Activated naive CD4-positive, alpha-beta T cell treated with anti-CD3 and anti-CD28 coated beads, Interleukin-2, amount 50 U/mL, for 72 hours (primary cell): ENCODE results near the gene IL37. TPM values are rescaled to one million over a fixed set of nuclear protein-coding genes. Genes with fewer than 3 reads are reported as not detected.
"Not testable (repeated sequence)": the region's sequence is repeated elsewhere in the genome, so short reads cannot be mapped to it uniquely, and the experiment has no call there.

Experiments used
- ATAC-seq, 2 donors: fragments of 150-1000 bp; cut with Tn5 transposase; 2 replicates each; pipeline ENCODE4 v1.10.0; 2021; ENCODE audit warnings: mild to moderate bottlenecking in 2 of 2, moderate library complexity in 2 of 2
- DNase-seq, 2 donors: peaks; one replicate each; pipeline ENCODE4 v3.0.0; 2021 to 2022; ENCODE audit warnings: low spot score in 2 of 2
- H3K27ac Mint-ChIP-seq, 2 donors: one replicate each; pipeline ENCODE4 v1.8.0; 2022; ENCODE audit warnings: mild to moderate bottlenecking in 2 of 2, mixed read lengths in 2 of 2
- H3K36me3 Mint-ChIP-seq, 2 donors: one replicate each; pipeline ENCODE4 v1.8.0; 2022; ENCODE audit warnings: mixed read lengths in 2 of 2
- H3K9me3 Mint-ChIP-seq, 2 donors: one replicate each; pipeline ENCODE4 v1.8.0; 2022; ENCODE audit warnings: mixed read lengths in 2 of 2
- total RNA-seq, 2 donors: library from RNA; stranded (reverse); gene quantifications; one replicate each; pipeline ENCODE4 v1.2.3, GENCODE V29; 2022

IL37 gene
- total RNA-seq, 2 donors from 2014 or later = 0.32 TPM; not detected in 1

DNA sequence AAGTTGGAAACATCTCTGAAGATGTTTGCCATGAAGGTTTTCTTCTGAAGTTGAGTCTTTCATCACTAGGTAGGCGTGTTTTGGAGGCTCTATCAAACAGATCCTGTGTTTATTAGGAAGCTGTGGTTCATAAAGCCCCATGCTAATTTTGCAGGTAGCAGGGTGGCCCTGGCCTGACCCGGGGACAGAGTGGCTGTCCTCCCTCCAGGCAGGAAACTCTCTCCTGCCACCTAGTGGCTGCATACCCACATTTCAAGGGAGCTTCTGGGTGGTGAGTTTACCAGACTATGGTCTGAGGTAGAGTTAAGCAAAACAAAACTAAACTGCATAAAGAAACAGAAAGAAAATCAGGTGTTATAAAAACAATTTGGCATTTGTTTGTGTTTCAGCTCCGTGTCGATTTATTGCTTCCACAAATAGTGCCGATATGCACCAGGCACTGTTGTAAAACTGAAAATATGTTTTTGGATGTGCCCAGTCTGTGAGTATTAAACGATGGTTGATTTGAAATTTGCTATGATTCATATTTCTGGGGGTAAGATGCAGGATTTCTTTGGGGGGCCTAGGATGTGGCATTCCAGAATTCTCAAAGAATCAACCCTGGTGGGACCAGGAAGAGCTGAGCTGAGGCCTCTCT is 26.0 kb upstream of the IL37 start:
- DNase-seq (peak; percentile 69 to 82), ATAC-seq (peak; percentile 74 to 88)
- H3K27ac Mint-ChIP-seq = peak overlapping the region in 1 of 2 donors; percentile 28
- no peaks in the 10 kb centered on the region for H3K36me3 Mint-ChIP-seq
- H3K9me3 Mint-ChIP-seq = no peaks in the 10 kb centered on the region

DNA sequence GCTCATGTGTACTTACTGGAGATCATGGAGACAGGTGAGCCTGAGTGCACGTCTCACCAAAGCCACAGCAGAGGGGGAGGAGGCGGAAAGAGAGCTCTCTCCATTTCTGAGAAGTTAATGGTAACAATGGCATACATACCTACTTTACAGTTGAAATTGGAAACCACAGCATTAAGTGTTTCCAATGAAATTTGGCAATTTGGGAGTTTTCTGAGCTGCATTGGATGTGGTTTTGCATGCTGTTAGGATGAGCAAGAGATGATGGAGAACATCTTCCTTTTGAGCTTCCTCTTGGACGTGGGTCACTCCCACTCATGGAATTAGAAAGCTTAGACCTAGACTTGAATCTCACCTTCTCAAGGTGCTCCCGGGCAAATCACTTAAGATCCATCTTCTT is 25.5 kb upstream of the IL37 start:
- ATAC-seq = no peak
- H3K27ac Mint-ChIP-seq = no peak overlapping the region
- no peaks in the 10 kb centered on the region for H3K36me3 Mint-ChIP-seq
- no peaks in the 10 kb centered on the region for H3K9me3 Mint-ChIP-seq
- DNase-seq = no peak

DNA sequence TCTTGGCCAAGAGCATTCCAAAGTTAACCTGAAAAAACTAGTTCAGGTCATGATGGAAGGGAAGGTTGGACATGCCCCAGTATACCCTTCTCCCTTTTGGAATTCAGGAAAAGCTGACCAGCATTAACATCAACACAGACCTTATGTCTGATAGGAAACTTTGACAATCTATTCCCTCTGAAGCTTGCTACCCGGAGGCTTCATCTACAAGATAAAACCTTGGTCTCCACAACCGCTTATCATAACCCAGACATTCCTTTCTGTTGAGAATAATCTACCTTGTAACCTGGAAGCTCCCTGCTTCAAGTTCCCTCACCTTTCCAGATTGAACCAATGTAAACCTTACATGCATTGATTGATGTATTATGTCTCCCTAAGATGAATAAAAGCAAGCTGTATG is 24.7 kb upstream of the IL37 start:
- DNase-seq = no peak
- H3K9me3 Mint-ChIP-seq = no peaks in the 10 kb centered on the region
- H3K27ac Mint-ChIP-seq = no peak overlapping the region
- ATAC-seq = no peak
- H3K36me3 Mint-ChIP-seq = no peaks in the 10 kb centered on the region

DNA sequence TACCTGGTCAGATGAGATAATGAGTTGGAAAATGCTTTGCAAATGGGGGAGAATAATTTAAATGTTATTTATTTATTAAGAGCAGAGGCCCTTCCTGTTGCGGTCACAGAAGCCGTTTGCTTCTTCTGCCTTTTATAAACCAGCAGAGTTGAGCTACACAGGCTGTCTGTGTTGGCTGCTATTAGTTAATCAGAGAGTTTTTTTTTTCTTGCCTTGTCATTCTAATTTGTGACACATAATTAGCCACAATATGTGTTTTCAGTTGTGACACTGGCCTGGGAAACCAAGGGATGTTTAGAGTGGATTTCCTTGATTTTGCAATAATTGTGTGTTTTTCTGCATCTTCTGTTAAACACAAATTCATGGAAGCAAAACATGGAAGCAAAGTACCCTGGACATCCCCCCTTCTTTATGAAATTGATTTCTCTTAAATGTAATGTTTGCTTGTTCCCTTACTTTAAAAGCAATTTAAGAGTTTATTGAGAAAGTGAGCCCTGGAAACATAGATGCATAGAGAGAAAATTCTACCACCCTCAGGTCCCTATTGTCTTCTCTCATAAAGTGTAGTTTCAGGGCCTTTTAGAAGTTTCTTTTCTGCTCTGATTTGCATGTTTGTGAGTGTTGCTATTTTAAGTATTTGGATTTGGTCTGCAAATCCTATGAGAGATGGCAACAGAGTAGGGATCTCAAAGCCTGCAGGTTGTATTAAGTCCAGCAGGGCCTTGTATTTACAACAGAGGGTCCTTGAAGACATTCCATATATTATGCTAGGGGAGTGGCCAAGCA is 22.8 kb upstream of the IL37 start:
- Mint-ChIP-seq H3K9me3 (no peaks in the 10 kb centered on the region), H3K36me3 (no peaks in the 10 kb centered on the region), H3K27ac (no peak overlapping the region)
- ATAC-seq = no peak
- no peak for DNase-seq

DNA sequence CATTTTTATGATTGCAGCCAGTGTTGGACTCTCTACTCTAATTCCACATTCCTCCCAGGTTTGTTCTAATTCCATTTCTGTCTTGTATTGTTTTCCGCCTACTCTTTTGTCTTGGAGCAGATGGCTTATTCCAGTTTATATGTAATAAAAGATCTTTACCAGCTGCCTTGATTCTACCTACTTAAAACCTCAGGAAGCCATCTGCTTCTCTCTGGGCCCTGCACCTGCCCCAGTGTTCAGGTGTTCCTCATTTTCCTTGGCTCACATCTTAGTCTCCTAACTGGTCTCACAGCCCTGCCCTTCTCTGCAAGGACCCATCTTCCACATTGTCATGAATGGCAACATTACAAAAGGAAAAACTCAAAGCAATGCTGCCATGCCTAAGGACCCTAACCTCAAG is 21.0 kb upstream of the IL37 start:
- DNase-seq (no peak), ATAC-seq (no peak)
- no peaks in the 10 kb centered on the region for H3K9me3 Mint-ChIP-seq
- no peak overlapping the region for H3K27ac Mint-ChIP-seq
- no peaks in the 10 kb centered on the region for H3K36me3 Mint-ChIP-seq

DNA sequence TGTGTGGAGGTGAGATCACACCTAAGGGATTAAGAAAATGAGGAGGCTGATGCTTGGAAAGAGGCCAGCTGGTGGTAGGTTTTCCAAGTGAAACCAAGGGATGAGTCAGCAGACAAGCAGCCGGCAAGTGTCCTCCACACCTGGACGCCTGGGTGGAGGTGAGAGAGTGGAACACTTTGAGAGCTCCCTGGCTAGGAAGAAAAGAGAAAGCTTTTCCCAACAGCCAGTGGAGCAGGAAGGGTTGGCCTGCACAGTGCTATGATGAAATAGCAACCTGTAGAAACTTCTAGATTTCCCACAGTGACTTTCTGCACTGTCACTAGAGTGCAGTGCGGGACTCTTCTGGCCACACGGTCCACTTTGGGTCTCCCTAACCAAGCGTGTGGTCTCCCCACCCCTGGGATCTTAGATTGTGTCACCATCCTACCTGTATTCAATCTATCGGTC is 19.6 kb upstream of the IL37 start:
- Mint-ChIP-seq H3K36me3 (no peaks in the 10 kb centered on the region), H3K9me3 (no peaks in the 10 kb centered on the region), H3K27ac (no peak overlapping the region)
- ATAC-seq (no peak), DNase-seq (no peak)

DNA sequence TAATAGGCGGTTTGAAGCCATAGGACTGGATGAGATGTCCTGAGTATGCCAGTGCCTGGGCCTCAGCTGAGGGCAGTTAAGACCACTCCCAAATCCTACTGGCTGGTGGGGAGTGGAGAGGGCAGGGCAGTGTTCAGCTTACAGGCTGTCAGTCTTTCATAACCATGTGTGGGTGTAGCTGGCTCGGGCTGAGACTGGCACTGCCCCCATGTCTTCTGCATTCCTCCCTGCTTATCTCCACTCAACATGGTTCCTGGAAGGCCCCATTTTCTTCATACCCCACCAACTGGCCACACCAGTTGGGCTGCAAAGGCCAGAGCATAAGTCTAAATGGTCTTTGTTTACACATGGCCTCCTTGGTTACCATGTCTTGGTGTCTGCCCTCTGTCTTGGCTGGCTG is 17.2 kb upstream of the IL37 start:
- H3K36me3 Mint-ChIP-seq = no peaks in the 10 kb centered on the region
- ATAC-seq (no peak), DNase-seq (no peak)
- no peak overlapping the region for H3K27ac Mint-ChIP-seq
- no peaks in the 10 kb centered on the region for H3K9me3 Mint-ChIP-seq

DNA sequence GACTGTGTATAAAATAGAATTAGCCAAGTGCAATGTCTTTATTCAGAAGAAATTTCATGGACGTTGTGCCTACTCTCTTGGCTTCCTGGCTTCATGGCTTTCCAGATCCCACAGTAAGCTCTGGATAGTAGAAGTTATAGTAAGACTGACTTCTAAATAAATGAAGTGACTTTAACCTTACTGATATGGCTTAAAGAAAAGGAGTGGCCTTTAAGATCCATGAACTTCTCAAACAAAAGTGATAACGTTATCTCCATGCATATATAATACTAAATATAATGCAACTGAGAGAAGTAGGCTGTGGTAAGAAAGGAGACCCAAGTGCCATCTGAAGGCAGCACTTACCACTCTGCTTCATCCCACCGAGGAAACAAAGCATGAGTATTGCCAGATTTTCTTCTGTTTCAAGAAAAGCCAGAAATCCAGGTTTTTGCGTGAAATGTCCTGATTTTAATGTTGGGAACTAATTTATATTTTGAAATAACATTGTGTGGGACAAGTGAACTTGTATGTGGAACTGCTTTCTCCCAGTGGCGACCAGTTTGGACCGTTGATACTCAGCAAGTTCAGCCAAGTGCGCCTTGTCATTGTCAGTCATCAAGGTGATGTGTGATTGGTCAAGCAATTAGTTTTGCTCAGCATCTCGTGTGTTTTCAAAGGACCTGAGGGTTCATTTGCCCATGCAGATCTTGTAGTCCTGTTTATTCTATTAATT is 13.9 kb upstream of the IL37 start:
- no peaks in the 10 kb centered on the region for H3K36me3 Mint-ChIP-seq
- no peak for DNase-seq
- no peak for ATAC-seq
- no peak overlapping the region for H3K27ac Mint-ChIP-seq
- no peaks in the 10 kb centered on the region for H3K9me3 Mint-ChIP-seq

DNA sequence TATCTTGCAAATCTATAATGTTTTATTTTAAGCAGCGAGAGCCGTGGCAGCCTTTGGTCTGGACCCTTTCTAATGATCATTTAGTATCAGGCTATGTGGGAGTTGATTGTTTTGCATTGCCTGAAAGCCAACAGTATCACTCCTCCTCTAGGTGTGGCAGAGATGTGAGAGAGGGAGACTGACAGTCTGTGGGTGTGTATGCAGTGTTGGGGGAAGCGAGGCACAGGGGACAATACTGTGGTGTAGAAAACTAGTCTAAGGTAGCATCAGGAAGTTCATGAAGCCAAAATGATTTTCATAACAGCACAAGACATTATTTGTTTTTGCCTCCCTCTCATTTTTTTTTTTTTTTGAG is 13.4 kb upstream of the IL37 start:
- H3K27ac Mint-ChIP-seq = no peak overlapping the region
- DNase-seq = no peak
- H3K9me3 Mint-ChIP-seq = no peaks in the 10 kb centered on the region
- ATAC-seq = no peak
- no peaks in the 10 kb centered on the region for H3K36me3 Mint-ChIP-seq

DNA sequence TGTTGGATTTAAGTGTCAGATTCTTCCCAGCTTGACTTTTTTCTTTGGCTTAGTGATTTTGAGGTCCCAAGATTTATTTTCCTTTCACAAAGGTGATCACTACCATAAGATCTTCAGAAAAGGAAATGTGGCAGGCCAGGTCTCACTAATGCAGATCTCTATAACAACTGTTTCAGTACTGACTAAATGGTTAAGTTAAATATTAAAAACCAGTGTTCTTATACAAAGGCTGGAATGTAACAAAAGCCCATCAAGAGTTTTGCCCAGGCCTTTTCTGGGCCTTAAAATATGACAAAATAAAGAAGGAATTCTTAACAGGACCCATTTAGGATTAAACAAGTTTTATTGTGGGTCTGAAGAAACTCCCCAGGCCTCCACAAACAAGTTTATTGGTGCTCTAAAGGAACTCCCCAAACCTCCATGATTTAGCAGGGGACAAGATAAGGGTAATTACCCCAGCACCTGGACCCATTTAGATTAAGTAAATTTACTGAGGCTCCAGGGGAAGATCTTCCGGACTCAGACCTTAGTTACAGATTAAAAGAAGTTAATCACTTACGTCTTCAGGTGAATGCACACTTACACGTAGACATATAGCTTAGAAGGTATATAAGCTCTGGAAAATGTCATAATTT is 9.4 kb upstream of the IL37 start:
- not testable (repeated sequence) for H3K9me3 Mint-ChIP-seq

DNA sequence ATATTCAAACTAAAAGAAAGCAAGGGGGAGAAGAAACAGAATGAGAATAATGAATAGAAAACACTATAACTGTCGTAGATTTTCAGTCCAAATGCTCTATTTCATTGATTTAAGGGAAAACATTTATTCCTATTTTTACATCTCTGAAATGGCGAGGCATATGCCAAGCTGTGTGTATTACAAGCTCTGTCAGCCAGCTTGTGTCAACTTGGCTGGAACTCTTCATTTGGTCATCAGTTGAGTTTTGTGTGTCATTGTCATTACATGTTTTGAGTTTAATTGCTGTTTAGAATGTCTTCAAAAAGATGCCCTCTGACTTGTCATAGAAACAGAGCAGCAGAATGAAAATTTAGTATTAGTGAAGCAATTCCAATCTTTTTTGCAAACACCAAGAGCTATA is 8.1 kb upstream of the IL37 start:
- H3K9me3 Mint-ChIP-seq = no peaks in the 10 kb centered on the region
- H3K27ac Mint-ChIP-seq = no peak overlapping the region
- no peaks in the 10 kb centered on the region for H3K36me3 Mint-ChIP-seq
- ATAC-seq (no peak), DNase-seq (no peak)

More for the DNA sequence above, 9.4 kb upstream of the IL37 start:
- not testable (repeated sequence) for DNase-seq, H3K27ac Mint-ChIP-seq, H3K36me3 Mint-ChIP-seq, ATAC-seq

DNA sequence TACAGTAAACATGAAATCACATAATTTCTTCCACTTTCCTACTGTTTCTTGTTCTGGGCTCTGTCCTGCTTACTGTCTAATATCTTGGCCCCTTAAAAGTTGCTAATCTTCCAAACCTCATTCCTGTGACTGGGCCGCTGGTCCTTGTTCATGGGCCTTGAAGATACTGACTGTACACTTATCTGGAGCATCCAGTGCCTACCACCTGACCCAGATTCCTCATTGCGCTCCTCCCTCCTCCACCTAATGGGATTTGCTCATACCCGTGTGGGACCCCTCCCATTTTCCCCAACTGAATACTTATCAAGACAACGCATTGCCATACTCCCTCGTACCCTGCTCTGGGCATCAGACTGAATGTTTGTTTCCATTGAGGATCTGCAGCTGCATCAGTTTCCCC is 6.1 kb upstream of the IL37 start:
- H3K9me3 Mint-ChIP-seq = peaks cover 6 to 10% of the 10 kb centered on the region in 2 donors
- H3K27ac Mint-ChIP-seq = no peak overlapping the region
- ATAC-seq (no peak), DNase-seq (no peak)
- H3K36me3 Mint-ChIP-seq = peaks cover 0 to 6% of the 10 kb centered on the region in 2 donors

DNA sequence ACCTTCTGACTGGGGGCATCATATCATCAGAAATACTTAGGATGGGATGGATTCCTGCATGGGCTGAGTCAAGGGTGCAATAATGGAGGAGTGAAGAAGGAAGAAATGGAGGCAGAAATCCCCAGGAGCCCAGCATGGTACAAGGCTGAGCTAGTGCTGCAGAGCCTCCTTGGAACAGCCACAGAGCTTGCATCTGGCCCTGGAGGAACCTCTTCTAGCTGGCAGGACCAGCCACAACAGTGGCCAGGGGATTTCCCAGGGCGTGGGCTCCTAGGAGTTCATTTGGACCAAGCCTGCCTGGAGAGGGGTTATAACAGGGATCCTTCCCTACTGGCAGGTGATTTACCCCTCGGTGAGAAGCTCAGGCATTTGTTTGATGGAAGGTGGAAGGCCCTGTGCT is 4.7 kb upstream of the IL37 start:
- DNase-seq (no peak), ATAC-seq (no peak)
- peaks cover 6 to 10% of the 10 kb centered on the region in 2 donors for H3K9me3 Mint-ChIP-seq
- peaks cover 0 to 6% of the 10 kb centered on the region in 2 donors for H3K36me3 Mint-ChIP-seq
- H3K27ac Mint-ChIP-seq = no peak overlapping the region

DNA sequence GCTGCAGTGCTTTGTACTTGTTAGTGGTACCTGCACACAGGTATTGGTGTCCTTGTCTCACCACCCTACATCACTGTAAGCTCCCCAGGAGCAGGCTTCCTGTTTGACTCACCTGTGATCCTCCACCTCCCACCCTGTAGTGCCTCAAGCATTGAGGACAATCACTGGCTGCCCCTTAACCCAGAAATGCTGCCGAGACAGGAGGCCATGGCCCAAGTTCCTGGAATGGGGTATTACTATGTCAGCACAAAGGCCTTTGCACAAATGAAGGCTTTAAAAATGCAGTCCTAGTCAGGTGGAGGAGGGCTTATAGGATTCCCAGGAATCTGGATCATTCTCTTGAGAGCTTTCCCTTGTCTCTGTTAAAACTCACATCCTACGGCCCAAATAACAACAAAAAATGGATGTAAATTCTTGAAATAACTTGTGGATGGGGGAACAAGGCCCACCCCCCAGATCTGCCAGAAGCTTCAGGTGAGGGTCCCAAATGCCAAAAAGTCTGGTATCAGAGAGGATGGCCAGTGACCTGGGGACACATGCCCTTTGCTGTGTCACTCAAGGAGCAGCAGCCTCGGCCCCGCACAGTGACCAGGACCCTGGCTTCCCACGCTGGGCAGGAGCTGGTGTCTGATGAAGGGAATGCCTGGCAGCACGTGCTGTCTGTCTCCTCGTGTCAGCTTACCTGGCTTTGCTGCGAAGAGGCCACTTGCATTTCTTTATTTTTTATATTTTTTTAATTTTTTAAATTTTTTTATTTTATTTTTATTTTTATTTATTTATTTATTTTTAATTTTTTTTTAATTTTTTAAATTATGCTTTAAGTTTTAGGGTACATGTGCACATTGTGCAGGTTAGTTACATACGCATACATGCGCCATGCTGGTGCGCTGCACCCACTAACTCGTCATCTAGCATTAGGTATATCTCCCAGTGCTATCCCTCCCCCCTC is 3.7 kb upstream of the IL37 start:
- ATAC-seq = no peak
- H3K9me3 Mint-ChIP-seq = peaks cover 6 to 10% of the 10 kb centered on the region in 2 donors
- H3K36me3 Mint-ChIP-seq = peaks cover 0 to 6% of the 10 kb centered on the region in 2 donors
- no peak overlapping the region for H3K27ac Mint-ChIP-seq
- no peak for DNase-seq

DNA sequence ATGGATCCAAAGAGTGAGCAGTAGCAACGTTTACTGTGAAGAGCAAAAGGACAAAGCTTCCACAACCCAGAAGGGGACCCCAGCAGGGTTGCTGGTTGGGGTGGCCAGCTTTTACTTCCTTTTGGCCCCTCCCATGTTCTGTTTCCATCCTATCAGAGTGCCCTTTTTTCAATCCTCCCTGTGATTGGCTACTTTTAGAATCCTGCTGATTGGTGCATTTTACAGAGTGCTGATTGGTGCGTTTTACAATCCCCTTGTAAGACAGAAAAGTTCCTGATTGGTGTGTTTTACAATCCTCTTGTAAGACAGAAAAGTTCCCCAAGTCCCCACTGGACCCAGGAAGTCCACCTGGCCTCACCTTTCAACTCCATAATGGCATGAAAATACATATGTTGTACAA is 2.4 kb upstream of the IL37 start:
- not testable (repeated sequence) for H3K36me3 Mint-ChIP-seq, DNase-seq

DNA sequence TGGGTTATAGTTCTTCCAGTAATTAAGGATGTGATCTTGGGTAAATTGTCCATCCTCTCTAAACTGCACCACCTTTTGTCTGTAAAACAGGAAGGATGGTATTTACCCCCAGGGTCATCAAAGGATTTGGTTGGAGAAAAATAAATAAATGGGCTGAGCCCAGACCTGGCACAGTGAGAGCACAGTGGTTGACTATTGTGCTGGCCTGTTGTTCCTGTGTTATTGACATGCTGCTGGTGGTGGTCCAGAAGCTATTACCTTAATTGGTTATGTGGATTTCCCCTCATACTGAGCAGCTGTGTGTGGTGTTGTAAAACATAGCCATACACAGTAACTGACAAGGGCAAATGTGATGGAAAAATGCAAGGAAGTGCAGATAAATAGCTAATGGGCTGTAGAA is 746 bp upstream of the IL37 start:
- no peak for ATAC-seq
- Mint-ChIP-seq H3K9me3 (peaks cover 6 to 10% of the 10 kb centered on the region in 2 donors), H3K36me3 (peaks cover 0 to 6% of the 10 kb centered on the region in 2 donors), H3K27ac (no peak overlapping the region)
- no peak for DNase-seq

More for the DNA sequence above, 2.4 kb upstream of the IL37 start:
- not testable (repeated sequence) for H3K9me3 Mint-ChIP-seq, ATAC-seq
- H3K27ac Mint-ChIP-seq = peak overlapping the region in 1 of 2 donors; percentile 46
